GM23338 (cell line): ENCODE data around the gene MLLT3.

Experiments
- EZH2 ChIP-seq: fragments of 200-600 bp; sonication (generic); IDR thresholded peaks from one replicate; pipeline ENCODE4 v1.8.0; 2017; ENCODE audit warnings: antibody characterized with exemption, mild to moderate bottlenecking, low read depth; ENCODE audit not compliant: unreplicated experiment
- JUNB ChIP-seq: IDR thresholded peaks from one replicate; pipeline ENCODE4 v1.6.1; 2016; ENCODE audit warnings: antibody characterized with exemption; ENCODE audit not compliant: unreplicated experiment
- POLR2AphosphoS5 ChIP-seq: IDR thresholded peaks from 2 replicates; pipeline ENCODE4 v1.6.1; 2016; ENCODE audit warnings: antibody characterized with exemption, low read depth
- TF ChIP-seq, protein P1 (sequence below), 2 experiments: fragments of 200-600 bp in 1 of 2; sonication (generic) in 1 of 2; conservative IDR thresholded peaks; 2 replicates each; pipeline versions ENCODE4 v1.5.1 to v1.6.1; 2016 to 2017; ENCODE audit warnings: antibody characterized with exemption in 2 of 2, low read depth in 2 of 2, mild to moderate bottlenecking in 2 of 2, moderate library complexity in 1 of 2
- TF ChIP-seq, protein P2 (sequence below): IDR thresholded peaks from one replicate; pipeline ENCODE4 v1.6.1; 2018; ENCODE audit warnings: antibody characterized with exemption; ENCODE audit not compliant: unreplicated experiment

DNA sequence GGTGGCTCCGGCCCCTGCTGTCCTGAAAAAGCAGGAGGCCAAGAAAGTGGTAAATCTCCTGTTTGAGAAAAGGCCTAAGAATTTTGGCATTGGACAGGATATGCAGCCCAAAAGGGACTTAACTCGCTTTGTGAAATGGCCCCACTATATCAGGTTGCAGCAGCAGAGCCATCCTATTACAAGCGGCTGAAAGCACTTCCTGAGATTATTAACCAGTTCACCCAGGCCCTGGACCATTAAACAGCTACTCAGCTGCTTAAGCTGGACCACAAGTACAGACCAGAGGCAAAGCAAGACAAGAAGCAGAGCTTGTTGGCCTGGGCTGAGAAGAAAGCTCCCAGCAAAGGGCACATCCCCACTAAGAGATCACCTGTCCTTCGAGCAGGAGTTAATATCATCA, 89.7 kb downstream of the MLLT3 start:
- no peak for TF ChIP-seq EZH2
- TF ChIP-seq, protein P1, sequence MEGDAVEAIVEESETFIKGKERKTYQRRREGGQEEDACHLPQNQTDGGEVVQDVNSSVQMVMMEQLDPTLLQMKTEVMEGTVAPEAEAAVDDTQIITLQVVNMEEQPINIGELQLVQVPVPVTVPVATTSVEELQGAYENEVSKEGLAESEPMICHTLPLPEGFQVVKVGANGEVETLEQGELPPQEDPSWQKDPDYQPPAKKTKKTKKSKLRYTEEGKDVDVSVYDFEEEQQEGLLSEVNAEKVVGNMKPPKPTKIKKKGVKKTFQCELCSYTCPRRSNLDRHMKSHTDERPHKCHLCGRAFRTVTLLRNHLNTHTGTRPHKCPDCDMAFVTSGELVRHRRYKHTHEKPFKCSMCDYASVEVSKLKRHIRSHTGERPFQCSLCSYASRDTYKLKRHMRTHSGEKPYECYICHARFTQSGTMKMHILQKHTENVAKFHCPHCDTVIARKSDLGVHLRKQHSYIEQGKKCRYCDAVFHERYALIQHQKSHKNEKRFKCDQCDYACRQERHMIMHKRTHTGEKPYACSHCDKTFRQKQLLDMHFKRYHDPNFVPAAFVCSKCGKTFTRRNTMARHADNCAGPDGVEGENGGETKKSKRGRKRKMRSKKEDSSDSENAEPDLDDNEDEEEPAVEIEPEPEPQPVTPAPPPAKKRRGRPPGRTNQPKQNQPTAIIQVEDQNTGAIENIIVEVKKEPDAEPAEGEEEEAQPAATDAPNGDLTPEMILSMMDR (conservative IDR thresholded peaks at IDR 0.05; ENCODE audit: low read depth in 2 of 2): no peak
- no peak for TF ChIP-seq POLR2AphosphoS5
- TF ChIP-seq JUNB: no peak
- TF ChIP-seq, protein P2, sequence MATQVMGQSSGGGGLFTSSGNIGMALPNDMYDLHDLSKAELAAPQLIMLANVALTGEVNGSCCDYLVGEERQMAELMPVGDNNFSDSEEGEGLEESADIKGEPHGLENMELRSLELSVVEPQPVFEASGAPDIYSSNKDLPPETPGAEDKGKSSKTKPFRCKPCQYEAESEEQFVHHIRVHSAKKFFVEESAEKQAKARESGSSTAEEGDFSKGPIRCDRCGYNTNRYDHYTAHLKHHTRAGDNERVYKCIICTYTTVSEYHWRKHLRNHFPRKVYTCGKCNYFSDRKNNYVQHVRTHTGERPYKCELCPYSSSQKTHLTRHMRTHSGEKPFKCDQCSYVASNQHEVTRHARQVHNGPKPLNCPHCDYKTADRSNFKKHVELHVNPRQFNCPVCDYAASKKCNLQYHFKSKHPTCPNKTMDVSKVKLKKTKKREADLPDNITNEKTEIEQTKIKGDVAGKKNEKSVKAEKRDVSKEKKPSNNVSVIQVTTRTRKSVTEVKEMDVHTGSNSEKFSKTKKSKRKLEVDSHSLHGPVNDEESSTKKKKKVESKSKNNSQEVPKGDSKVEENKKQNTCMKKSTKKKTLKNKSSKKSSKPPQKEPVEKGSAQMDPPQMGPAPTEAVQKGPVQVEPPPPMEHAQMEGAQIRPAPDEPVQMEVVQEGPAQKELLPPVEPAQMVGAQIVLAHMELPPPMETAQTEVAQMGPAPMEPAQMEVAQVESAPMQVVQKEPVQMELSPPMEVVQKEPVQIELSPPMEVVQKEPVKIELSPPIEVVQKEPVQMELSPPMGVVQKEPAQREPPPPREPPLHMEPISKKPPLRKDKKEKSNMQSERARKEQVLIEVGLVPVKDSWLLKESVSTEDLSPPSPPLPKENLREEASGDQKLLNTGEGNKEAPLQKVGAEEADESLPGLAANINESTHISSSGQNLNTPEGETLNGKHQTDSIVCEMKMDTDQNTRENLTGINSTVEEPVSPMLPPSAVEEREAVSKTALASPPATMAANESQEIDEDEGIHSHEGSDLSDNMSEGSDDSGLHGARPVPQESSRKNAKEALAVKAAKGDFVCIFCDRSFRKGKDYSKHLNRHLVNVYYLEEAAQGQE: no peak
